ENCODE results near the gene VAC14.

- TF ChIP-seq POLR2AphosphoS5 (IDR thresholded peaks at IDR 0.05): no peak
- no peak for TF ChIP-seq CTCF (IDR thresholded peaks at IDR 0.05)
- no peak for TF ChIP-seq POLR2A (IDR thresholded peaks at IDR 0.05; ENCODE audit: low read depth)
Observed at GRCh38 chr16:70710422-70711210, 90.3 kb downstream of the VAC14 start.

Data from esophagus muscularis mucosa (tissue), 3 donors.